Stomach (tissue), 4 donors: ENCODE measurements around the gene FANCB.

Experiments
- CTCF ChIP-seq, 7 experiments: fragments of 450-650 bp in 4 of 7; fragments of 200-600 bp in 3 of 7; sonication (generic) in 3 of 7; IDR thresholded peaks; one replicate each; pipeline ENCODE4 v1.5.1; 2016 to 2019; ENCODE audit warnings: antibody characterized with exemption in 7 of 7, control low read depth in 2 of 7, mild to moderate bottlenecking in 1 of 7
- POLR2A ChIP-seq, 4 donors: fragments of 450-650 bp; IDR thresholded peaks; one replicate each; pipeline ENCODE4 v1.6.1; 2016; ENCODE audit warnings: antibody characterized with exemption in 4 of 4, control low read depth in 2 of 4, mild to moderate bottlenecking in 1 of 4, moderate library complexity in 1 of 4

DNA sequence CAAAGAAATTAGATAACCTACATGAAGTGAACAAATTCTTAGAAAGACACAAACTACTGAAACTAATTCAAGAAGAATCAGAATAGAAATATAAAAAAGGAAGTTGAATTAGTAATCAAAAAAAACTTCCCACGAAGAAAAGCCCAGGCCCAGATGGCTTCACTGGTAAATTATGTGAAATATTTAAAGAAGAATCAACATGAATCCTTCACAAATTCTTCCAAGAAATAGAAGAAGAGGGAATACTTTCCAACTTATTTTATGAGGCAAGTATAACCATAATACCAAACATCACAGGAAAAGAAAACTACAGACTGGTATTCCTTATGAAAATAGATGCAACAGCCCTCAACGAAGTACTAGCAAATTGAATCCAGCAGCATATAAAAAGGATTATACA lies 31.0 kb upstream of the FANCB start:
- TF ChIP-seq CTCF (IDR thresholded peaks at IDR 0.05) (no peak), POLR2A (IDR thresholded peaks at IDR 0.05) (no peak)
